GM03348 (cell line): Measurements from ENCODE around the gene DAAM1.

Experiments used
- DNase-seq: peaks from one replicate; pipeline ENCODE4 v3.0.0; 2012; ENCODE audit warnings: low spot score

Gene DAAM1

DNA sequence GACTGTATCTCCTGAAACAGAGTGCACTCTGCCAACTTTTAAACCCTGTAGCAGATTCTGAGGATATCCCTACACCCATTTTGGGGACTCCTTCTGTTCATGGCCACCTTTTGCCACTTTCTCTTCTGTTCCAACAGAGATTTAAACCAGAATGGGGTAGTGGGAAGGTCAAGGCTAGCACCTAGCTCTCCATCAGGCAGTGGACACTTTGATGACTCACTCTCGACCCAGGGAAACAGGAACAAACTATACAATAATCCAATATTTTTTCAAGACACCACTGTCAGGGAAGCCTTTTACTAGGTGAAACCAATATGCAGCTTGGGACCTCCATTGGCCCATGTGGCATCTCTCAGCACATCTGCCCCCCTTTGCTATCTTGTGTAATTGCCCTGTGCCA, 103.6 kb downstream of the DAAM1 start:
- DNase-seq = no peak

DNA sequence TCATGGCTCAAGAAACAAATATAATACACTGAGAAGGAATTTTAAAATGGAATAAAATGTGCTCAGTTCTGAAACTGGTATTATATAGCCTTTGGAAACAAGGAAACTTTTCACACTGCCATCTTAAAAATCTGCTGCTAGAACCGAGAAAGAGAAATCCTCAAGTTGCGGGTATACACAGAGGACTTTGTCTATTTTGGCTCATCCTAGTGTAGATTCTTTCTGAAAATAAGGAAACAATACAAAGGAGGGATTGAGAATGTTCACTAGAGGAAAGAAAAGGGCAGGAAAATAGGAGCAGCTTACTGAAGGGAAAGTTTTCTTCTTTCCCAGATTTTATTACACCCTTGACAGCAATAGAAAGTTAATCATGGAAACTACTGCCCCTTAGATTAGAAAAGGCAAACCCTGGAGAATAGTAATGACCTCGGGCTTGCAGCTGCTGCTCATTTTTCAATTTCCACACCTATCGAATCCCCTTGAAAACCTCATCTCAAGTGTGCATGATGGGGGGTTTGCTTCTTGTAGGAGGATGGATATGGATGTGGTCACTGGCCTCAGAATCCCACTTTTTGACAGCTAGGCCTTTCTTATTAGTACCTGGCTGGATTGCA, 104.6 kb downstream of the DAAM1 start:
- DNase-seq = no peak

DNA sequence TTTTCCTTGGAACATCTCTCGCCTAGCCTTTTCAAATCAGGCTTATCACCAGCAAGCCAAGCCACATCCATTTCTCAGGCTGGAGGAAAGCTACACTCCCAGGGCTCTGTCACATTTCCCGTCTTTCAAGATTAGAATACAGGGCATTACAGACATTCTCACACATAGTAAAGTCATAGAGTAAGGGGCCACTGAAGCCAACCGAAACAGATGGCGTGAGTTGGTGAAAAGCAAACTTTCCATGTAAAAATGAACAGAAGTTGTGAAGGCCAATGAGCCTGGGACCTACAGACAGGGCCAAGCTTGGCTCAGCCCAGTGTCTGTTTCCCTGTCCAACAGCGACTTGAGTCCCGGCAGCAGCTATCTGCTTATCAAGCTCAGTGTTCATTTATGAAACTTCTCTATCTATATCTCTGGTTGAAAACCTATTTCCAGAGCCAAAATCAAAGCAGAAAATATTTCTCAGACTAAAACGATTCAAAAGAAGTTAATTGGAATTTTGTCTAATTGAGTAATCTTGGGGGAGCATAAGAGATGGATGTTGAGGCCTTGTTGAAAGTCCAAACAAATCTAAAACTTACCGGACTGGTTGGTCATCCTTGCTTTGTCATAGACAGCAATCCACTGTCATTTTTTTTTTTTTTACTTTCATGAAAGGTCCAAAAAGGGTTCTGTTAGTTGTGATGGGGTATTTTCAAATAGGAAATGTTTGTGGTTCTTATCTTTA, 105.6 kb downstream of the DAAM1 start:
- peak; percentile 35 for DNase-seq

DNA sequence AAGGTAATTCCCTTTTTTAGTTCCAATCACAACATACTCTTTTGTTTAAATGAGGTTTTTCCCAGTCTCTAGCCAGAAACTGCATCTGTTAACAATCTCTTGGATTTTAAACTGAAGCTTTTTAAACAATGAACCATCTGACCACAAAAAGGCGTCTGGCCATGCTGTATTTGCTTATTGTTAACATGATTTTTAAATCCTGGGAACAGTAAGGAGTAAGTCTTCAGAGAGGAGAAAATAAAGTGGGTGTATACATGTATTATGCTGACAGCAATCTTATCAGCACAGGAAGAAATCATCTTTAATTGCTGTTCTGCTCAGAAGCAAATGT, 106.2 kb downstream of the DAAM1 start:
- DNase-seq = peak; percentile 50

DNA sequence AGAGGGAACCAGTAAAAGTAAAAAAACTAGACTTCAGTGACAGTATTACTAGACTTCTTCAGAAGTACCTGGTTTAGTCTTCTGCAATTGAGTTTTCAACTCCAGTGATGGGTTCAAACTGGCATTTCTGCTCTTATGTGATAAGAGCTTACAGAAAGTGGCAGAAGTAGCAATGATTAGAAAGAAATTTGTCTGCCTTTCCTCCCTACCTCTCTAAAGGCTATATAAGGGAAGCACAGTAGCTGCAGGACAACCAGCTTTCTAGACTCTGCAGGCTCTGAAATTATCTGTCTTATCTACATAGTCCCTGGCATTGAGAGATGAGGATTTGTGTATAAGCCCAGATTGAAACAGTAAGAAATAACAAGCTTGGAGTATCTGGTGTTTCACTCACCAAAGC, 107.5 kb downstream of the DAAM1 start:
- DNase-seq = no peak

DNA sequence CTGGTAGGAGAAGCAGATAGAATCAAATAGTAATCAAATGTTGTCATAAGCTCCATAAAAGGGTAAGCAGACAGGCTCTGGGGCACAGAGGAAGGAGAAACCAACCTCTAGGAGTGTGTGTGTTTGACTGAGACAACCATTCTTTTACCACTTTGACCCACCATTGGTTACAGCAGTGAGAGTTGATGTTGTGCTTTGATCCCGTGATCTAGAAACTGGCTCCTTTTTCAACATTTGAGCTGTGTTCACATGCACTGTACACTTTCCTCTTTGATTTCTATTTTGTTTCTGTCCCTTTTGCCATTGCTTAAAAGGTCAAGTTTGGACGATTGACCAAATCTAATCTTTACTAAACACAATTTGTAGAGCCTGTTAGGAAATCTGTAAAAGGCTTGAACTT, 108.0 kb downstream of the DAAM1 start:
- no peak for DNase-seq

DNA sequence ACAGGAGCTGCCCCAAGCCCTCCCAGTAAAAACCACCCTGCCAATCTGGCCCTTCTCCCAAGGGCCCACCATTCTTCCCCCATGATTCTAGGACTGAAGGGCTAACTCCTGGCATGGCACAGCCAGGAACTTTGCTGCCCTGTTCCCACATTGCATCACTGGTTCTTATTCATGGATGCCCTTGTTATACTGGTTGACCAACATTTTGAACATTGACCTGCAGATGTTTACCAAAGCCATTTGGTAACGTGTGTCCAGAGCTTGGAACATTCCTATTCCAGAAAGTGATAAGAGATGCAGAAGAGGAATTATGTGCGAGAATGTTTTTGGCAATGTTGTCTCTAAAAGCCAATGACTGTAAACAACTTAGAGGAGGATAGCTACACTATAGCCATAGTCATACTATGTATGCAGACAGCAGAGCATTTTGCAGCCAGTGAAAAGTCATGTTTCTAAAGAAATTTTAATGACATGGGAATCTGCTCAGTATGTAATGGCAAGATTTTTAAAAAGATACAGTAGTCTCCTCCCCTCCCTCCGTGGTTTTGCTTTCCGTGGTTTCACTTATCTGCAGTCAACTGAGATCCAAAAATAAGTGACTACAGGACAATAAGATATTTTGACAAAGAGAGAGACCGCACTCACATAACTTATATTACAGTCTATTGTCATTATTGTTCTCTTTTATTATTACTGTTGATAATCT, 108.8 kb downstream of the DAAM1 start:
- no peak for DNase-seq

DNA sequence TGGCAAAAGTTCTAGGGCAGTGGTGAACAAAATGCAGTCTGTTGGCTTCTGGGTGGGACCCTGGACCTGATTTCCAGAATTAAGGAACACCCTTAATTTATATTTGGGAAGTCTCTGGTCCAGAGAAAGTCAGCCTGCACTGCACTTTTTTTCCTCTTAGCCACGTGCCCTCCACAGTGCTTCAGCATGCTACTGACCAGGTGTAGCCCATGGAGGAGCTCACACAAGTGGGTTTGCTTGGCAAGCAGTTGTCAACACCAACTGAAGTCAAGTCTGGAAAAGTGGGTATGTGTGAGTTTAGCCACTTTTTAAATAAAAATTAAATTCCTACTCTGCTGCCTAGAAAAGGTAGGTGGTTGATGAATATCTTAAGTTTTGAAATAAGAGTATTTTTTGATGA, 111.3 kb downstream of the DAAM1 start:
- DNase-seq = no peak

DNA sequence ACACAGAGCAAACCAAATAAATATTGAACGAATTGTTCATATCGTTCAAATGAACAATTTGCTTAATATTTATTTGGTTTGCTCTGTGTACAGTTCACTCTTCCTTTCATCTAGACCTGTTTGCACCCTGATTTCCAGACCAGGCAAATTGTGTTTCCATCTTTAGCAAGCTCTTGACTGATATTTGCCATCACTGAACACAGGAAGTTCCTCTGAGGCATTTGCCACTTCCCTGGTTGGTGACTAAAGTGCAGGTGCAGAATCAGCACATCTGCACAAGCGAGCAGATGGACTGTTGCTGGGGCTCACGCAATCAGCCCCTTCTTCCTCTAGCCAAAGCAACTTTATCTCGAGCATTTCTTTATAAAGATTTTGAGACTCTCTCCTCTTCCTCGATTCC, 112.9 kb downstream of the DAAM1 start:
- no peak for DNase-seq

DNA sequence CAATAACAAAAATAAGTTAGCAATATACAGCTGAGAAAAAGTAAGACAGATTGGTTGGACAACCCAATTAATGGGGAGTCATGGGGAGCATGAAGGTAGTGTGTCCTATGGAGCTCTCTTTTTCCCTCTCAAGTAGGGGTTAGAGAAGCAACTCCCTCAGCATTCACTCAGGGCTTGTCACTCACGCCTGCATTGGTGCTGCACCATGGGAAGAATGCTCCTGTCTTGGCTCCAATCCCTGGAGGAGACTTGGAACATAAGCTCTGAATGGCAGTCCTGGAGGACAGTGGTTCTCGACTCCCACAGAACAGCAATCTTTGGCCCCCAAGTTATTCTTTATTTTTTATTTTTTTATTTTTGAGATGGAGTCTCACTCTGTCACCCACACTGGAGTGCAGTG, 113.8 kb downstream of the DAAM1 start:
- DNase-seq = no peak

DNA sequence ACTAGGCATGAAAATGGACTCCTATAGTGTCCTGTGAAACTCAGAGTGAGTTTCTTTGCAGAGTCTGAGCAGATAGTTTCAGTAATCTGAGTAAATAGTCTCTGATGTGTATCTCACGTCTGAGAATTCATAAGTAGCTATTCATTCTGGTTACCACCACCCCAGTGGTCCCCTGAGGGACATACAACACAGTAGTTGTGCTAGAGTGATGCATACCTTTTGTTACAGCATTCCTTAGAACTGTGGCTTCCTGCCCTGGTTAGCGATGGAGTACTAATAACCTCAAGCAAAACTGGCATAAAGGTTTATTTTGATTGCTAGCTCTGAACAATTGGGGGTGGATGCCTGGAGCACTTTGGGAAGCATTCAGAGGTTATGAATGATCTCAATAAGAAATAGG, 114.7 kb downstream of the DAAM1 start:
- DNase-seq = no peak

DNA sequence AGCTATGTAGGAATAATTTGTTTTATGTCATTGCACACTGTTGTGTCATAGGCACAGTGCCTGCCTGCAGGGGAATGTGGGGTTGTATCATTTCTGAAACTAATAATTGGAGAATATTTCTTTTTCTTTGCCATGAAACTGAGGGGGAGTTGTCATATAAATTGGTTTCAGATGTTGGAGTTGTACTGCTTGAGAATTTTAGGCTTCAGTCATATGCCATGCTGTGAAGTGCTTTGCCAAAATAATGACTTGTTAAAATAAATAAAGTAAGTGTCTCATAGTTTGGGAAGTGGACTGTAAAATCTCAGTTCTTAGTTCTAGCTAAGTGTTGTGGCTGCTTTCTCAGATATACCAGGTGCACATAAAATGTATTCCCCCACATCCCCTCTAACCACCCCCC, 116.8 kb downstream of the DAAM1 start:
- peak; percentile 32 for DNase-seq

DNA sequence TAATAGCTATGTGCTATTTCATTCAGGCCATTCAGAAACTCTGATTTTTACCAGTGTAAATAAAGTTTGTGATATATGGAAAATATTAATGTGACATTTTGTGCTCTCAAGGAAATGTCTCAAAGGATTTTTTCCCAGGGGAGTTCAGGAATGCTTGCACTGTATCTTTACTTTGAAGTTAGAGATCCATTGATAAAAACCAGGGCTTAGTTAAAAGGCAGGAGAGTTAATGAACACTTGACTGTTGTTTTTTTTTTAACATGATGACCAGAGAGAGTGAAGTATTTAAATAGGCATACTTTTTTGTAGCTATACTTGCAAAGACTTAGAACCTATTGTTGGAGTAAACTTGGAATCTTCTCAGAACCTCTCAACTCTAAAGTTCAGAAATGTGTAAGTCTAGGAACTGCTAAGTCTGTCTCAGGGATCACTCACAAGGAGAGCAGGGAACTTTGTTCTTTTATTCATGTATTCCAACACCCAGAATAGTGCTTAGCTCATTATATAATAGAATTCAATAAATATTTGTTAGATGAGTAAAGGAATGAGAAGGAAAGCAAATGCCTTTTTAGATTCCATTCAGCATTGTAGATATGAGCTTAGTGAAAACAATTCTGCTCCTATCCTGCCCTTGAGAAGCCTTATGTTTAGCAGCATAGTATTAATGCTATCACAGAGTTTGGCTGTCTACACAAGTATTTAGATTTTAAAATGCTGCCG, 117.5 kb downstream of the DAAM1 start:
- peak; percentile 40 for DNase-seq

DNA sequence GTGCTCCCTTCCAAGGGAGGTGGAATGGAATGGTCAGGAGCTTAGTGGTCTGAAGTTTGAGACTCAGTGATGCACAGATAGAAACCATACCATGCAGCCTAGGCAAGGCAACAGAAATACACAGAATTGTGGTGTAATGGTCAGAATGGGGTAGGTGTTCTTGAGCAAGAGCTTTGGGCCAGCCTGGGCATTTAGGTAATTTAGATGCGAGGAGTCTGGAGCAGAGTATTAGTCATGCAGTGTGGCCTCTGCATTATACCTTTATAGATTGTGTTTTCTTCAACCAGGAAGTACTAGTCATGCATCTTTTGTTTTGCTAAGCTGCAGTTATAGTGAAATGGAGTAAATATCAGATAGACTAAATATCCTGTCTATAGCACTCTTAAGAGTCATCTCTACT, 118.3 kb downstream of the DAAM1 start:
- no peak for DNase-seq

DNA sequence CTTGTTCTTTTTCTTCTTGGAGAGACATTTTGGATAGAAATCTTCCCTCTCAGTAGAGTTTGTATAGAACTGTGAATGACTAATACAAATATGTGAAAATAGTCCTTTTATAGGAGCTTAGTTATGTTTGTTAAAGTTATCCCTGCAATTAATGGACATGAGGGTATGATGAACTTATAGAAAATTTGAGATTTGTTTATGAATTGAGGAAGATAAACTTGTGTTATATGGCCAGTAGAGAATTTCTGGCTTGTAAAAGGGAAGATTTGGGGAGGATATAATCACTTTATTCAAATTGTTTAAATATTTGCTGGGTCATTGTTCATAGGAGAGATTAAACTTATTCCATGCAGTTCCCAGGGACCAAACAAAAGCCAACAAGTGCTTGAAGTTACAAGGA, 119.6 kb downstream of the DAAM1 start:
- DNase-seq = no peak

DNA sequence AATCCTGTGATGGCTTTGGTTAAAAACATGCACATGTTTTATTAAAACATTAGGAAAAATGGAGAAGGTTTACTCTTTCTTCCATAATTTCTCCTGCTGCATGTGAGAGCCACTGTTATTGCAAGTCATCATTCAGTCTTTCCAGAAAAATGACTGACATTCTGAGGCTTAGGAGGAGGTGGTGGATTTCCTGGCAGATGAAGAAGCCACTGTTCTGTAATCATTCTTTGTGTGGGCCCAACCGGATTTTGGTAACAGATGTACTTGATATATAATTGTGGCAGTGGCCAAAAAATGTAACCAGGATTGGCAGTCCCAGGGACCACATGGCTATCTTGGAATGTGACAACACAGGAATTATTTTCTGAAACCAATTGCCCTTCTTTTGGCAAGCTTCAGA, 120.2 kb downstream of the DAAM1 start:
- no peak for DNase-seq

DNA sequence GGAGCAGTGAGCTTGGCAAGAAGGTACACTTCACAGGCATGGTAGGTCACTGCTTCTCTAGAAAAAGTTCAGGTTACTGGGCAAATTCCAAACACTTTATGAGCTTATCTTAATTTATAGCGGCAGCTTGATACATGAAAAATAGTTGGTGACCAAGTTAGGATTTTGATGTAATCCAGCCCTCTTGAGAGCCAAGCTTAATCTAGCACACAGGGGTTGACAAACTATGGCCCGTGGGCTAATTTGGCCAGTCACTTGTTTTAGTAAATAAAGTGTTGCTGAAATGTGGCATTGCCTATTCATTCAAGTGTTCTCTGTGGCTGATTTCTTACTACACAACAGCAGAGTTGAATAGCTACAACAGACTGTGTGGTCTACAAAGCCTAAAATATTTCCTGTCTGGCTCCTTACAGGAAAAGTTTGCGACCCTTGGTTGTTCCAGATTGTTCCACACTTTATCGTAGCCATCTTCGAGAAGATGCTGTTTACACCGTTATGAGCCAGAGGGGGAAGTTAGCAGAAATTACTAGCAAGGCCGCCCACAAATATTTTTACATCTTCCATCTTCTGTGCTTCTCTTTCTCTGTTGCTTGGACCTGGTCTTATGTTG, 120.9 kb downstream of the DAAM1 start:
- DNase-seq = no peak

DNA sequence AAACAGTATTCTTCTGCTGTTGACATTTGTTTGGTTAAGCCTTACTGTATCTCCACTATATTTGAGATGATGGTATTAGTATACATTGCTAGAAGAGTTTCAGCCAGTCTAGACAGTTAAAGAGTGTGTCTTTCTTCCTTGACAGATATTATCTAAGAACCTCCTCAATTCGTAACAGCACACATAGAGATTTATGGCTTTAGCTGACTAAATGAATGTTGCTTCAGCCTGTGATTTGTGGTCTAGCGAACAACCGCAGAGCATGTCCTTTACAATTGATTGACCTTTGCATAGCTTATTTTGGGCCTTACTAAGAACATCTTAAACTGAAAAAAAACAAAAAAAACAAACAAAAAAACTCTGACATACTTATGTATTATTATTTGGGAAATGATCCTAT, 122.2 kb downstream of the DAAM1 start:
- no peak for DNase-seq

DNA sequence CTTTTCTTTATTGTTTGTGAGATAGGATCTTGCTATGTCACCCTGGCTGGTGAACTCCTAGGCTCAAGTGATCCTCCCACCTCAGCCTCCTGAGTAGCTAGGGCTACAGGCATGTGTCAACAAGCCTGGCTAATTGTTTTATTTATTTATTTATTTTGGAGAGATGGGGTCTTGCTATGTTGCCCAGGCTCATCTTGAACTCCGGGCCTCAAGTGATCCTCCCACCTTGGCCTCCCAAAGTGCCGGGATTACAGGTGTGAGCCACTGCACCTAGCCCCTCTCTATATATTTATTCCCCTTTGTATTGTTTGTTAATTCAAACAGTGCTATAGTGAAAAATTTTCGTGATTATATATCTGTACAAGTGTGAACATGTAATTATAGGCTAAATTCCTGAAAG, 123.3 kb downstream of the DAAM1 start:
- DNase-seq = no peak

DNA sequence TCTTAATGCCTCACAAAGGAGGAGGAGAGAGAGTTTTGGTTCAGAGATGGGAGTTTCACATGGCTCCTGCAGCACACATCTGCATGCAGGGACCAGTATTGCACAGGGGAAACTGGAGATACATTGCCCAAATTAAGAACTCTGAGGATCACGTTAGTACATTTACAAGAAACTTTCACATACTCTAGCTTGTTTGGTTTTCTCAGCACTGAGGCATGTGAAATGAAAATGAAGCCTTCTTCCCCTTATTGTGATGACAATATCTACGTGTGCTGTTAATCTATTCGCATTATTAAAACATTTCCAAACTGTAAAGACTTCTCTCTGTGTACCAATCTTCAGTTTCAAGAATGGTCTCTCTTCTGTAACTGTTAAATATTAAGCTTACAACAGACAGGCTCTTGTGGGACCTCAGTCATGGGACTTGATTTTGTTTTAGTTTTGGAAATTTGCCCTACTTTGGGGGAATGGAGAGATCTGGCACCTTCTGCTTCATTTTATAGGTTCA, 124.7 kb downstream of the DAAM1 start:
- no peak for DNase-seq

DNA sequence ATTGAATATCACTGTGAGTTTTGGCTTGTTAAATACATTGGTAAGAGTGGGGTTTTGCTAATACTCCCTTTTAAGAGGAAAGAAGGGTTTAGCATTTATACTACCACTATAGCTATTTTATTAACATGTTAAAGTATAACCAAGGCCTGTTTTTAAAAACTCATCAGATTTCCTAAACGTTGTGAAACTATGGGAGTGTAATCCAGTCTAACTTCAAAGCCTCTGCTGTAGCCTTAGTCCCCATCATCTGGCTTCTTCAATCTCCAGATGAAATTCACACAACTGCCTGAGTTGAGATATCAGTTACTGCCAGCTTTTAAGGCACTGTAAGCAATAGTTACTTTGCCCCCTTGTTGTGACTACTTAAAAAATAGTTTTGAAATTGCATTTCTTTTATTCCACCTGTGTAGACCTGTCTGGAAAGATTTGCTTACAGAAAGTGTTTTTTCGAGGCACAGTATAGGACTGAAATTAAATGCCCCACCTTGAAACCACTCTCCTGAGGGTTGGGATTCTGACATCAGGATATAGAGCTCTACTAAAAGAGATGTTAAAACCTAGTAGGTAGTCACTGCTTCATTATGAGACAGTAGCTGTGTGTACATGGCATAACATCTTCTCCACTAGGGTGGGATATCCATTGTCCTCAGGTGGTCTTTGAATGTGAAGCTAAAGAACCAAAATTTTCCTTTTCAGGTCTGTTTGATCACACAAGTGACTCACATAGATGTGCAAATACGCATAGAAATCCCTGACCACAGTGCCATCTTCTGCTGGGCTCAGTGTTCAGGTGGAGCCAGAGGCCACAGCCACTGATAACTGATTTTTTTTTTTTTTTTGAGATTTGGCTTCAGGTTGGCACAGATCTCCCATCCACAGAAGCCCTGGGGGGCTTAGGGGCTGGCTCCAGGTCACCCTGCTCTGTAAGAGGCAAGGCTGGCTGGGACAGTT, 125.5 kb downstream of the DAAM1 start:
- no peak for DNase-seq
